HCT116 (cell line): Measurements from ENCODE around the gene TCF7L1. TPM values are rescaled to one million over a fixed set of nuclear protein-coding genes. Genes with fewer than 3 reads are reported as not detected.

Experiments used
- ATAC-seq: fragments of 200-7000 bp; cut with Tn5 transposase; 2 replicates; pipeline ENCODE4 v1.9.1; 2020; ENCODE audit warnings: mild to moderate bottlenecking, moderate library complexity
- BruUV-seq: library from RNA; stranded (reverse); fragments of 400-500 nt; replicated peaks from 2 replicates; lab custom pipeline; 2021; lab: Mats Ljungman, UMichigan
- CTCF ChIA-PET: fragments of 300-600 bp; sonication (Branson Sonifier 250); formaldehyde crosslinking; loops from one replicate; lab custom pipeline; 2021; ENCODE audit warnings: antibody characterized with exemption; lab: Charles Lee
- POLR2A ChIA-PET: fragments of 300-600, 350-600 bp; sonication (Branson Sonifier 250); formaldehyde crosslinking; loops from one replicate; lab custom pipeline; 2021; ENCODE audit warnings: antibody characterized with exemption; lab: Charles Lee
- RAD21 ChIA-PET, 2 experiments: fragments of 300-600 bp; sonication (Branson Sonifier 250); formaldehyde crosslinking; loops; one replicate each; lab custom pipeline; 2023; ENCODE audit warnings: low total read pairs in 2 of 2; ENCODE audit not compliant: uncharacterized antibody in 2 of 2, unreplicated experiment in 2 of 2, low non-redundant PET in 1 of 2; lab: Charles Lee
- DNase-seq: peaks from one replicate; pipeline ENCODE4 v3.0.0-alpha.2; 2010; ENCODE audit warnings: low read depth, low spot score
- H2AFZ ChIP-seq: fragments of 200-600 bp; shearing (Covaris generic), sonication (generic); 2 replicates; pipeline ENCODE4 v1.6.1; 2017; ENCODE audit warnings: low read depth, mixed run types, mixed read lengths, antibody characterized with exemption, low read length; ENCODE audit not compliant: poor library complexity, severe bottlenecking
- H3K27ac ChIP-seq: 2 replicates; pipeline ENCODE4 v1.5.1; 2012; ENCODE audit warnings: low read depth, low read length
- H3K27me3 ChIP-seq: fragments of 200-600 bp; sonication (generic); 2 replicates; pipeline ENCODE4 v1.6.1; 2016; ENCODE audit warnings: mixed run types, low read length, mixed read lengths; ENCODE audit not compliant: insufficient read depth
- H3K36me3 ChIP-seq, 2 experiments: fragments of 200-500 bp in 1 of 2; fragments of 200-600 bp in 1 of 2; sonication (Bioruptor generic) in 1 of 2; sonication (generic) in 1 of 2; 2 replicates each; pipeline versions ENCODE4 v1.5.1 to v1.6.1; 2014 to 2016; ENCODE audit warnings: low read length in 2 of 2, inconsistent platforms in 1 of 2, mixed read lengths in 1 of 2, mixed run types in 1 of 2; ENCODE audit not compliant: insufficient read depth in 2 of 2, control insufficient read depth in 1 of 2
- H3K4me1 ChIP-seq, 2 experiments: fragments of 200-600 bp in 1 of 2; sonication (generic) in 1 of 2; 2 replicates each; pipeline versions ENCODE4 v1.5.1 to v1.6.1; 2012 to 2017; ENCODE audit warnings: low read length in 2 of 2, inconsistent platforms in 1 of 2, mild to moderate bottlenecking in 1 of 2, mixed read lengths in 1 of 2, mixed run types in 1 of 2, moderate library complexity in 1 of 2; ENCODE audit not compliant: insufficient read depth in 2 of 2, control insufficient read depth in 1 of 2
- H3K4me2 ChIP-seq: fragments of 200-600 bp; sonication (generic); 2 replicates; pipeline ENCODE4 v1.6.1; 2017; ENCODE audit warnings: mixed run types, low read length, mixed read lengths
- H3K4me3 ChIP-seq, 2 experiments: fragments of 200-600 bp in 1 of 2; sonication (generic) in 1 of 2; replicated peaks in 1 of 2; 2 replicates each; pipeline ENCODE4 v1.5.1; 2011 to 2016; ENCODE audit warnings: low read length in 2 of 2, control low read depth in 1 of 2, low read depth in 1 of 2, mild to moderate bottlenecking in 1 of 2, mixed read lengths in 1 of 2, mixed run types in 1 of 2
- H3K79me2 ChIP-seq: fragments of 200-600 bp; sonication (generic); 2 replicates; pipeline ENCODE4 v1.6.1; 2017; ENCODE audit warnings: mild to moderate bottlenecking, mixed run types, low read length, moderate library complexity, mixed read lengths; ENCODE audit not compliant: insufficient read depth
- H3K9ac ChIP-seq: fragments of 200-600 bp; sonication (generic); 2 replicates; pipeline ENCODE4 v1.6.1; 2016; ENCODE audit warnings: low read length, mixed read lengths
- H3K9me2 ChIP-seq: fragments of 200-600 bp; sonication (generic), shearing (Covaris generic); 2 replicates; pipeline ENCODE4 v1.6.1; 2017; ENCODE audit warnings: mixed run types, mild to moderate bottlenecking, moderate library complexity; ENCODE audit not compliant: insufficient read depth
- H3K9me3 ChIP-seq, 2 experiments: fragments of 200-500 bp in 1 of 2; fragments of 200-600 bp in 1 of 2; sonication (Bioruptor generic) in 1 of 2; sonication (generic) in 1 of 2; 2 replicates each; pipeline ENCODE4 v1.6.1; 2014 to 2017; ENCODE audit warnings: low read length in 2 of 2, mixed read lengths in 2 of 2, inconsistent platforms in 1 of 2, low read depth in 1 of 2, mild to moderate bottlenecking in 1 of 2, mixed run types in 1 of 2, moderate library complexity in 1 of 2; ENCODE audit not compliant: control insufficient read depth in 1 of 2, insufficient read depth in 1 of 2
- H4K20me1 ChIP-seq: fragments of 200-600 bp; sonication (generic), shearing (Covaris generic); 2 replicates; pipeline ENCODE4 v1.6.1; 2017; ENCODE audit warnings: mixed run types, mild to moderate bottlenecking, moderate library complexity; ENCODE audit not compliant: insufficient read depth
- CBX3 ChIP-seq: IDR thresholded peaks from 2 replicates; pipeline ENCODE4 v1.6.1; 2012; ENCODE audit warnings: low read depth
- CTCF ChIP-seq, 3 experiments: fragments of 200-600 bp in 1 of 3; sonication (generic) in 1 of 3; IDR thresholded peaks in 2 of 3; conservative IDR thresholded peaks in 1 of 3; 2 replicates each; pipeline ENCODE4 v1.5.1; 2012 to 2017; ENCODE audit warnings: low read depth in 2 of 3, low read length in 2 of 3, antibody characterized with exemption in 1 of 3, borderline replicate concordance in 1 of 3, control low read depth in 1 of 3, mild to moderate bottlenecking in 1 of 3, mixed read lengths in 1 of 3, mixed run types in 1 of 3, moderate library complexity in 1 of 3; ENCODE audit not compliant: insufficient read depth in 1 of 3
- EZH2phosphoT487 ChIP-seq: fragments of 200-600 bp; IDR thresholded peaks from 2 replicates; pipeline ENCODE4 v1.6.1; 2018; ENCODE audit warnings: antibody characterized with exemption, borderline replicate concordance
- JUND ChIP-seq: IDR thresholded peaks from 2 replicates; pipeline ENCODE4 v1.6.1; 2012
- MAX ChIP-seq: IDR thresholded peaks from 2 replicates; pipeline ENCODE4 v1.6.1; 2012
- RAD21 ChIP-seq: IDR thresholded peaks from 2 replicates; pipeline ENCODE4 v1.6.1; 2012; ENCODE audit warnings: low read depth, mild to moderate bottlenecking
- REST ChIP-seq: IDR thresholded peaks from 2 replicates; pipeline ENCODE4 v1.6.1; 2012; ENCODE audit warnings: low read depth
- SIN3A ChIP-seq: IDR thresholded peaks from 2 replicates; pipeline ENCODE4 v1.6.1; 2012; ENCODE audit warnings: low read depth
- SP1 ChIP-seq: IDR thresholded peaks from 2 replicates; pipeline ENCODE4 v1.6.1; 2012; ENCODE audit warnings: low read depth
- SRF ChIP-seq: IDR thresholded peaks from 2 replicates; pipeline ENCODE4 v1.6.1; 2012; ENCODE audit warnings: low read depth
- YY1 ChIP-seq: IDR thresholded peaks from 2 replicates; pipeline ENCODE4 v1.6.1; 2011; ENCODE audit warnings: low read length, low read depth, moderate library complexity, mild to moderate bottlenecking; ENCODE audit not compliant: insufficient replicate concordance; ENCODE audit errors: extremely low read depth
- intact Hi-C: fragments of 100-400 bp; cut with micrococcal nuclease; formaldehyde crosslinking; loops from 2 replicates; pipeline ENCODE4 v1.10.0; 2022
- total RNA-seq: library from RNA; stranded (reverse); gene quantifications from one replicate; pipeline ENCODE4 v1.2.1, GENCODE V29; 2021; ENCODE audit not compliant: unreplicated experiment

The TCF7L1 gene
- total RNA-seq, 1 experiment from 2014 or later: 10.3 TPM

GRCh38 chr2:85281553-85281952 lies 148.4 kb downstream of the TCF7L1 start:
- no peak for DNase-seq
- CTCF ChIA-PET: no interaction called here
- H3K9ac ChIP-seq: no peak overlapping the region
- H3K36me3 ChIP-seq: no peaks in the 10 kb centered on the region
- H3K4me3 ChIP-seq: no peak overlapping the region
- H4K20me1 ChIP-seq: no peaks in the 10 kb centered on the region
- BruUV-seq: no TSS peak
- POLR2A ChIA-PET: no interaction called here
- intact Hi-C loops: no loop called here
- no peak for TF ChIP-seq CTCF (IDR thresholded peaks at IDR 0.05 in 2 of 3, conservative IDR thresholded peaks at IDR 0.05 in 1 of 3; ENCODE audit: borderline replicate concordance in 1 of 3, insufficient read depth in 1 of 3, low read depth in 2 of 3, low read length in 2 of 3)
- no peak for TF ChIP-seq SRF
- no peak for TF ChIP-seq JUND
- no peak for TF ChIP-seq SIN3A
- no peak for TF ChIP-seq YY1
- ATAC-seq: no peak
- no peak overlapping the region for H2AFZ ChIP-seq
- no peaks in the 10 kb centered on the region for H3K9me3 ChIP-seq
- no peaks in the 10 kb centered on the region for H3K27me3 ChIP-seq
- RAD21 ChIA-PET: no interaction called here
- H3K4me1 ChIP-seq: peaks cover 0 to 6% of the 10 kb centered on the region in 2 experiments; a peak in 1 of 4 replicates
- no peaks in the 10 kb centered on the region for H3K79me2 ChIP-seq
- no peaks in the 10 kb centered on the region for H3K9me2 ChIP-seq
- no peak overlapping the region for H3K27ac ChIP-seq
- no peak overlapping the region for H3K4me2 ChIP-seq

- Histone ChIP-seq H4K20me1 (no peaks in the 10 kb centered on the region), H3K27me3 (no peaks in the 10 kb centered on the region), H3K4me3 (no peak overlapping the region), H3K27ac (no peak overlapping the region), H3K4me1 (peaks cover 0 to 8% of the 10 kb centered on the region in 2 experiments; a peak in 2 of 4 replicates), H3K36me3 (no peaks in the 10 kb centered on the region), H3K9me3 (no peaks in the 10 kb centered on the region), H3K79me2 (no peaks in the 10 kb centered on the region), H3K9ac (no peak overlapping the region), H2AFZ (no peak overlapping the region), H3K4me2 (no peak overlapping the region), H3K9me2 (no peaks in the 10 kb centered on the region)
- ChIA-PET POLR2A (no interaction called here), CTCF (no interaction called here), RAD21 (no interaction called here)
- intact Hi-C loops: no loop called here
- DNase-seq (no peak), ATAC-seq (no peak)
- no TSS peak for BruUV-seq
- TF ChIP-seq CTCF (IDR thresholded peaks at IDR 0.05 in 2 of 3, conservative IDR thresholded peaks at IDR 0.05 in 1 of 3; ENCODE audit: borderline replicate concordance in 1 of 3, insufficient read depth in 1 of 3, low read depth in 2 of 3, low read length in 2 of 3) (no peak), REST (no peak), SP1 (no peak), EZH2phosphoT487 (no peak), RAD21 (no peak), SRF (no peak), CBX3 (no peak), MAX (no peak)
Observed at GRCh38 chr2:85282914-85283313, 149.7 kb downstream of the TCF7L1 start.
